Mammary epithelial cell (primary cell): ENCODE results near the gene FAM120B.

ENCODE experiments used
- CTCF ChIP-seq, 2 donors: IDR thresholded peaks in 1 of 2; conservative IDR thresholded peaks in 1 of 2; 2 replicates each; pipeline ENCODE4 v1.5.1; 2011 to 2012; ENCODE audit warnings: inconsistent platforms in 2 of 2, low read length in 2 of 2, mild to moderate bottlenecking in 2 of 2, control low read depth in 1 of 2, low read depth in 1 of 2; ENCODE audit not compliant: insufficient read depth in 1 of 2; ENCODE audit errors: extremely low read depth in 1 of 2
- EZH2 ChIP-seq: IDR thresholded peaks from 2 replicates; pipeline ENCODE4 v1.6.1; 2012; ENCODE audit warnings: low read length, inconsistent platforms, borderline replicate concordance

GRCh38 chr6:170366248-170366960 is 59.8 kb downstream of the FAM120B start:
- TF ChIP-seq CTCF (conservative IDR thresholded peaks at IDR 0.05 in 1 of 2, IDR thresholded peaks at IDR 0.05 in 1 of 2; ENCODE audit: extremely low read depth in 1 of 2, insufficient read depth in 1 of 2, low read depth in 1 of 2, low read length in 2 of 2) (no peak), EZH2 (no peak)
